ENCODE results near the gene R3HDML.
"Not testable (repeated sequence)": the region's sequence is repeated elsewhere in the genome, so short reads cannot be mapped to it uniquely, and the experiment has no call there.

R3HDML gene

GRCh38 chr20:44331201-44331600 is 5.6 kb upstream of the R3HDML start:
- no peak for DNase-seq

DNA sequence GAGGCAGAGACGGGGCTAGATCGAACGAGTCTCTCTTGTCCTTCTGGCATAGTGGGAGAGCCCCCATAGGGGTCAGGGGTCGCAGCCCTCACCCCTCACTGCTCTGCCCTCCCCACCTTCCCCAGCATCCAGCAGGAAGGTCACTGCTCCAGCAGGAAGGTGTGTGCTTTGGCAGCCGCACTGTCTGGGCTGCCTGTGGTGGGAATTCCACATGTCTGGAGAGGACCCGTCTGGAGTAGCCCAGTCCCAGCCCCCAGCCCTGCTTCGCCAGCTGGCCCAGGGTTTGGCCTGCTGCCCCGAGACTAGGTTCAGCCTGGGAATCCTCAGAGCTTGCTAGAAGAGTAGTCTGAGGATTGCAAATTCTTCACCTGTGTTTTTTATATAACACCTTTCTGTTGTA is 2.5 kb upstream of the R3HDML start:
- DNase-seq, result no peak

DNA sequence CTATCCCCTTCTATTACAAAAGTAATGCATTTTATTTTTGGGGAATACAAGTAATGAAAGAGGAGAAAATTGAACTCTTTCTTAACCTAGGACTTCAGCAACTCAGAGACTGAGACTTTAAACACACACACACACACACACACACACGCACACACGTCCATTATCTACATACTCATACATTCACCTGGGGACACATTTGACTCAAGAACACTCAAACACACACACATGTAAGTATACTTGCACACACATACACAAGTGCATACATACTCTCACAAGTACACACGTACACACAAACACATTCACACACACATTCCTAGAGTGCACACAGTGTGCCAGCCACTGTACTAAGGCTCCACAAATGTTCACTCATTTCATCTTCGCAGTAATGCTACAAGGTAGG is 2.1 kb upstream of the R3HDML start:
- DNase-seq, result no peak

DNA sequence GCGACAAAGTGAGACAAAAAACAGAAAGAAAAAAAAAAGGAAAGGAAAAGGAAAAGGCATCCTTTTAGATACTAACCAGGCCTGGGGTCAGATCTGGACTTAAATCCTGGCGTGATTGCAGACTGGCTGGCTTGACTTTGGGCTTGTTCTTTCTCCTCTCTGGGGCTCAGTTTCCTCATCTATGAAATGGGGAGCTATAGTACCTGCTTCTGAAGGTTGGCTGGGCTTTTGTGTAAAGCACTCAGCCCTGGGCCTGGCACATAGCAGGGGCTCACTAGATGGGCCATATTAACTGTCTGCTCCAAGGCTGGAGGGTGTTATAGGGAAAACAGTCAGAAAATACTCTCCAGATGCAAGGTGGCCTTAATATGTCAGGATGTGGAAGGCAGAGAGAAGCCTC is 1.2 kb upstream of the R3HDML start:
- no peak for DNase-seq

- DNase-seq, result no peak
These were observed 757 bp upstream of the R3HDML start for GRCh38 chr20:44336086-44336485.

- no peak for DNase-seq
These were observed 5.4 kb downstream of the R3HDML start for GRCh38 chr20:44342248-44342647.

- DNase-seq, result no peak
These were observed 6.4 kb downstream of the R3HDML start for GRCh38 chr20:44343162-44343675.

GRCh38 chr20:44344723-44345122 is 7.9 kb downstream of the R3HDML start:
- no peak for DNase-seq

DNA sequence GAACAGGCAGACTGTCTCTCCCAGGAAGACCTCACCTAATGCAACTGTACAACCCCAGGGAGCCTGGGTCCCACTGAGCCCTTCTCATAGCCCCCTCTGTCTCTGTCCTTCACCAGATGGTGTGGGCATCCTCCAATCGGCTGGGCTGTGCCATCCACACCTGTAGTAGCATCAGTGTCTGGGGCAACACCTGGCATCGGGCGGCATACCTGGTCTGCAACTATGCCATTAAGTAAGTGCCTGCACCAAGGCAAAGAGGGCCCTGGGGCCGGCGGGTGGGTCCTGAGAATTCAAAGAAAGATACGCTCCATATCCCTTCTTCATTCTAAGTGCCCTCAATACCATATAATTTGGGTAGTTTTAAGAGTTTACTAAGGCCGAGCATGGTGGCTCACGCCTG is 8.3 kb downstream of the R3HDML start:
- DNase-seq, result no peak

- not testable (repeated sequence) for DNase-seq
These were observed 9.1 kb downstream of the R3HDML start for GRCh38 chr20:44345941-44346340.

GRCh38 chr20:44348168-44348659 is 11.4 kb downstream of the R3HDML start:
- no peak for DNase-seq

DNA sequence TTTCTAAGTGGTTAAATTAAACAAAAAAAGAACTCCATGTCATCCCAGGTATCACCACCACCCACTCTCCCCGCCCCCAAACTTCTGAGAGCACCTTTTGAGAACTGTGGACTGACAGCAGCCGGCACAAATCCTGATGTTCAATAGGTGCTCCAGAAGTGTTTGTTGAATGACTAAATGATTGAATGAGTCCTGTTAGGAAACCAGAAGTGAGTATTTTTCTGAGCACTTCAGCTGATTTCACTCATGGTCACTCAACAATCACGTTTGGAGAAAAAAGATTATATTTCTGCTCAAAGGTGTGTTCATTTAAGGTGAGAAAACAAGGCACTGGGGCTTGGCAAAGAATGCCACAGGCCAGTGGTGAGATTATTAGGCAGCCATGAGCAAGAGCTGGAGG is 12.5 kb downstream of the R3HDML start:
- DNase-seq, result no peak

- no peak for DNase-seq
These were observed 13.7 kb downstream of the R3HDML start for GRCh38 chr20:44350567-44350966.

GRCh38 chr20:44354979-44355497 is 18.2 kb downstream of the R3HDML start:
- DNase-seq, result no peak

GRCh38 chr20:44355498-44356352 is 18.9 kb downstream of the R3HDML start, which contains the start of gene HNF4A:
Gene HNF4A (plus strand): TSS chr20:44355699. CDS start chr20:44355805, 106 bp downstream.
- DNase-seq, result no peak

GRCh38 chr20:44356353-44356723 is 19.5 kb downstream of the R3HDML start:
- DNase-seq, result no peak

DNA sequence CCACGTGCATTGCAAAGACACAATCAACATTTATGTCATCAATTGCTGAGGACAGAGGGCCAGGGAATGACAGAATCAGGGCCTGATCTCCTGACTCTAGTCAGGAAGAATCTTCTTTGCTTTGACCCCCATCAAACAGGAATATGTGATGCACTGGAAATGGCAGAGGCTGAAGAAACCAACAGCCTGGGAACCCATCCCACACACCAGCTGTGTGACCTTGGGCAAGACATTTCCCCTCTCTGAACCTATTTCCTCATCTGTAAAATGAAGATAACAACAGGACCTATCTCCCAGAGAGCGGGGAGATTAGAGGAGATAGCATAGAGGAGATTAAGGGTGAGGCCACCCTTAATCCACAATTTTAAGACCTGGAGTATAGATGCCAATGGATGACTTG is 20.2 kb downstream of the R3HDML start:
- no peak for DNase-seq

GRCh38 chr20:44357555-44358125 is 20.8 kb downstream of the R3HDML start:
- DNase-seq, result no peak

DNA sequence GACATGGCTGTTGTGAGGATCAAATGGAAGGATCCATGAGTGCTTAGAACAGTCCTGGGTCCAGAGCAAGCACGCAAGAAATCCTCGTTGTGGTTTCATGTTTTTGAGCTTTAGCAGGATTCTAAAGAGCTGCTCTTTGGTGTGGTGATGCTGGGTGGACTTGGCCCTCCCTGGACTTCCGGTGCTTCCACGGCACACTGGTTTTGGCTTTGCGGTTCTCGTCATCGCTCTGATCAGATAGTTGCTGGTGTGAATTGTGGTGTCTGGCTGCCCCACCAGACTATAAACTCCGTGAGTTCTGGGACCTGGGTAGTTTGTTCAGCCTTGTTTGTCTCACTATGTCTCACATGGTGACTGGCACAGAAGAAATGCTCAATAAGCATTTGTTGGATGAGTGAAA is 21.9 kb downstream of the R3HDML start:
- no peak for DNase-seq

DNA sequence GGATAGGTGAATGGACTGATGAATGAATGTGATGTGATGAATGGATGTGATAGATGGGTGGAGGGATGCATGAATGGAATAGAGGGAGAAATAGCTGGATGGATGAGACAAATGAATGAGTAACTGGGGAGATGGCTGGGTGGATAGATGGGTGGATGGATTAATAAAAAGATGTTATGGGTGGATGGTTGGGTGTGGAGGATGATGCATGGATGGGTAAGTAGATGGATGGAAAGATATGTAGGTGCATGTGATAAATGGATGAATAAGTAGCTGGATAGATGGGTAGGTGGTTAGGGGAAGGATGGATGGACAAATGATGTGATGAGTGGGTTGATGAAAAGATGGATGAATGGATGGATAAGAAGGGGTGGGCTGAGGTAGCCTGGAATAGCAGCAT is 23.4 kb downstream of the R3HDML start:
- no peak for DNase-seq

GRCh38 chr20:44361021-44361420 is 24.2 kb downstream of the R3HDML start:
- DNase-seq, result no peak

GRCh38 chr20:44362466-44362940 is 25.7 kb downstream of the R3HDML start:
- DNase-seq, result no peak

DNA sequence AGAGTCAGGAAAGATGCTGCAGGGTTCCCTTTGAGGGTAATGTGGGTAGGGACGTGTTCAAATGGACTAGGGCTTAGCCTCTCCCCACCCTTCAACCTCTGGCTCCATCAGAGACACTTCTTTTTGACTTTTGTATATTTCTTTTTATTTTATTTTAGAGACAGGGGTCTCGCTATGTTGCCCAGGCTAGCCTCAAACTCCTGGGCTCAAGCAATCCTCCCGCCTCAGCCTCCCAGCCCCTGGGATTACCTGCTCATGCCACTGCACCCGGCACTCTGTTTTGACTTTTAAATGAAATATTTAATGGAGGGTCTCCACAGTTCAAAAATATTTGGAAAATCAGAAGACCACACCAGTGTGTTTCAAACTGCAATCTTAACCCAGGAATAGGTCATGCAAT is 27.2 kb downstream of the R3HDML start:
- DNase-seq, result no peak

- no peak for DNase-seq
These were observed 27.9 kb downstream of the R3HDML start for GRCh38 chr20:44364780-44365179.
